HEK293 (cell line): ENCODE measurements around the gene HOXD11.

ENCODE experiments used
- GFI1B ChIP-seq: fragments of 450-650 bp; formaldehyde crosslinking; IDR thresholded peaks from 2 replicates; pipeline ENCODE4 v1.5.1; 2016; ENCODE audit warnings: missing biosample characterization, missing genetic modification characterization
- GLIS2 ChIP-seq: fragments of 450-650 bp; formaldehyde crosslinking; IDR thresholded peaks from 2 replicates; pipeline ENCODE4 v1.5.1; 2016; ENCODE audit warnings: missing biosample characterization, missing genetic modification characterization
- KLF7 ChIP-seq: fragments of 450-650 bp; formaldehyde crosslinking; IDR thresholded peaks from 2 replicates; pipeline ENCODE4 v1.5.1; 2016; ENCODE audit warnings: missing biosample characterization, missing genetic modification characterization, borderline replicate concordance
- PRDM1 ChIP-seq: fragments of 450-650 bp; formaldehyde crosslinking; IDR thresholded peaks from 2 replicates; pipeline ENCODE4; 2016; ENCODE audit warnings: missing biosample characterization, missing genetic modification characterization
- SP2 ChIP-seq: fragments of 450-650 bp; formaldehyde crosslinking; IDR thresholded peaks from 2 replicates; pipeline ENCODE4 v1.5.1; 2016; ENCODE audit warnings: missing biosample characterization, missing genetic modification characterization
- SP7 ChIP-seq: fragments of 450-650 bp; formaldehyde crosslinking; IDR thresholded peaks from 2 replicates; pipeline ENCODE4 v1.5.1; 2016; ENCODE audit warnings: missing biosample characterization, missing genetic modification characterization
- ZBTB17 ChIP-seq: fragments of 450-650 bp; formaldehyde crosslinking; IDR thresholded peaks from 2 replicates; pipeline ENCODE4 v1.5.1; 2016; ENCODE audit warnings: missing biosample characterization, missing genetic modification characterization
- ZNF112 ChIP-seq: fragments of 450-650 bp; formaldehyde crosslinking; IDR thresholded peaks from 2 replicates; pipeline ENCODE4 v1.5.0; 2017; ENCODE audit warnings: missing biosample characterization, missing genetic modification characterization
- ZNF138 ChIP-seq: fragments of 450-650 bp; formaldehyde crosslinking; IDR thresholded peaks from 2 replicates; pipeline ENCODE4 v1.5.1; 2016; ENCODE audit warnings: missing biosample characterization, missing genetic modification characterization, borderline replicate concordance
- ZNF2 ChIP-seq: fragments of 450-650 bp; formaldehyde crosslinking; IDR thresholded peaks from 2 replicates; pipeline ENCODE4 v1.5.1; 2016; ENCODE audit warnings: missing biosample characterization, missing genetic modification characterization
- ZNF350 ChIP-seq: fragments of 450-650 bp; formaldehyde crosslinking; IDR thresholded peaks from 2 replicates; pipeline ENCODE4 v1.5.0; 2017; ENCODE audit warnings: missing biosample characterization, mild to moderate bottlenecking, missing genetic modification characterization
- ZNF391 ChIP-seq: fragments of 450-650 bp; formaldehyde crosslinking; IDR thresholded peaks from 2 replicates; pipeline ENCODE4 v1.5.1; 2016; ENCODE audit warnings: low read depth, missing biosample characterization, missing genetic modification characterization, borderline replicate concordance
- ZNF394 ChIP-seq: fragments of 450-650 bp; formaldehyde crosslinking; IDR thresholded peaks from 2 replicates; pipeline ENCODE4 v1.5.1; 2016; ENCODE audit warnings: missing biosample characterization, missing genetic modification characterization, mild to moderate bottlenecking, moderate library complexity, borderline replicate concordance
- ZNF404 ChIP-seq: fragments of 450-650 bp; formaldehyde crosslinking; IDR thresholded peaks from 2 replicates; pipeline ENCODE4 v1.5.1; 2017; ENCODE audit warnings: missing biosample characterization, missing genetic modification characterization
- ZNF529 ChIP-seq: fragments of 450-650 bp; formaldehyde crosslinking; IDR thresholded peaks from 2 replicates; pipeline ENCODE4 v1.5.1; 2017; ENCODE audit warnings: missing genetic modification characterization, missing biosample characterization; ENCODE audit not compliant: insufficient replicate concordance
- ZNF596 ChIP-seq: fragments of 450-650 bp; IDR thresholded peaks from 2 replicates; pipeline ENCODE4 v1.5.0; 2018; ENCODE audit warnings: missing biosample characterization, mild to moderate bottlenecking, missing genetic modification characterization, moderate library complexity
- ZNF629 ChIP-seq: fragments of 450-650 bp; formaldehyde crosslinking; IDR thresholded peaks from 2 replicates; pipeline ENCODE4 v1.5.1; 2017; ENCODE audit warnings: missing biosample characterization, missing genetic modification characterization
- ZNF747 ChIP-seq: fragments of 450-650 bp; formaldehyde crosslinking; IDR thresholded peaks from 2 replicates; pipeline ENCODE4 v1.5.1; 2016; ENCODE audit warnings: missing biosample characterization, missing genetic modification characterization
- TF ChIP-seq, protein P1 (sequence below): fragments of 450-650 bp; formaldehyde crosslinking; IDR thresholded peaks from 2 replicates; pipeline ENCODE4 v1.5.1; 2016; ENCODE audit warnings: missing biosample characterization, missing genetic modification characterization
- TF ChIP-seq, protein P2 (sequence below): fragments of 450-650 bp; formaldehyde crosslinking; IDR thresholded peaks from 2 replicates; pipeline ENCODE4 v1.5.1; 2017; ENCODE audit warnings: missing biosample characterization, missing genetic modification characterization
- TF ChIP-seq, protein P3 (sequence below): fragments of 450-650 bp; formaldehyde crosslinking; IDR thresholded peaks from 2 replicates; pipeline ENCODE4 v1.5.1; 2016; ENCODE audit warnings: missing biosample characterization, missing genetic modification characterization
- TF ChIP-seq, protein P4 (sequence below): fragments of 450-650 bp; formaldehyde crosslinking; IDR thresholded peaks from 2 replicates; pipeline ENCODE4 v1.5.1; 2017; ENCODE audit warnings: missing biosample characterization, mild to moderate bottlenecking, missing genetic modification characterization, moderate library complexity
- TF ChIP-seq, protein P5 (sequence below): fragments of 450-650 bp; formaldehyde crosslinking; IDR thresholded peaks from 2 replicates; pipeline ENCODE4 v1.5.1; 2016; ENCODE audit warnings: missing biosample characterization, missing genetic modification characterization
- TF ChIP-seq, protein P6 (sequence below): fragments of 450-650 bp; formaldehyde crosslinking; IDR thresholded peaks from 2 replicates; pipeline ENCODE4 v1.5.1; 2017; ENCODE audit warnings: missing biosample characterization, missing genetic modification characterization

The HOXD11 gene

DNA sequence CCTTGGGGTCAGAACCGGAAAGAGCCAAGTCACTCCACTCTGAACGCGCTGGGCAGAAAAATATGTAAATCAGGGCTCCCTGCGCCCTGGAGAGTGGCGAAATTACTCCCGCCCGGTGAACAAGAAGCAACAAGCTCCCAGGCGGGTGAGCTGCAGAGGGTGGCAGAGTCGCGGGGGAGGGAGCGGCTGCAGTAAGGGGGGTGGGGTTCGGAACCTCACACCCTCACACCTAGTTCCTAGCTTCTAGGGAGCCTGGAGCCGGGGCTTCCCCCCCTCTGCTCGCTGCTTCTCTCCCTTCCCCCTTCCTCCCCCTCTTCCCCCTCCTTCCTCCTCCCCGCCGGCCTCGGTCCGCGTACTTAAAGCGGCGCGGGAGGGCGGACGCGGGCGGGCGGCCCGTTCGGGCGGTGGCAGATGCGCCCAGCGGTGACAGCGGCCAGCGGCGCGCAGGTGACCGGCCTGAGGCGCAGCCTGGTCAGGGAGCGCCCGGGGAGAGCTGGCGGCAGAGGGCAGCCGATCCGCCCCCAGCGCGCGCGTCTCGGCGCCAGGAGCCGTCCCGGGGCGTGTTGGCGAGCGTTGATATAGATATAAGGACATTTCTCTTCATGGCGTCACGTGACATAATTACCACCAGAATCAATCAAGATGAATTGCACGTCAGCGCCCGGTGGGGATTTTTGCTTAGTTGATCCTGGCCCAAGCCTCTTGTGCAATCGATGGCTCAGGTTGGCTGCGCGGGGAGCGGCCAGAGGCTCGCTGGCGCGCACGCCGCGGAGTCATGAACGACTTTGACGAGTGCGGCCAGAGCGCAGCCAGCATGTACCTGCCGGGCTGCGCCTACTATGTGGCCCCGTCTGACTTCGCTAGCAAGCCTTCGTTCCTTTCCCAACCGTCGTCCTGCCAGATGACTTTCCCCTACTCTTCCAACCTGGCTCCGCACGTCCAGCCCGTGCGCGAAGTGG, at the start of gene HOXD11 (continued):
- TF ChIP-seq, protein P1, sequence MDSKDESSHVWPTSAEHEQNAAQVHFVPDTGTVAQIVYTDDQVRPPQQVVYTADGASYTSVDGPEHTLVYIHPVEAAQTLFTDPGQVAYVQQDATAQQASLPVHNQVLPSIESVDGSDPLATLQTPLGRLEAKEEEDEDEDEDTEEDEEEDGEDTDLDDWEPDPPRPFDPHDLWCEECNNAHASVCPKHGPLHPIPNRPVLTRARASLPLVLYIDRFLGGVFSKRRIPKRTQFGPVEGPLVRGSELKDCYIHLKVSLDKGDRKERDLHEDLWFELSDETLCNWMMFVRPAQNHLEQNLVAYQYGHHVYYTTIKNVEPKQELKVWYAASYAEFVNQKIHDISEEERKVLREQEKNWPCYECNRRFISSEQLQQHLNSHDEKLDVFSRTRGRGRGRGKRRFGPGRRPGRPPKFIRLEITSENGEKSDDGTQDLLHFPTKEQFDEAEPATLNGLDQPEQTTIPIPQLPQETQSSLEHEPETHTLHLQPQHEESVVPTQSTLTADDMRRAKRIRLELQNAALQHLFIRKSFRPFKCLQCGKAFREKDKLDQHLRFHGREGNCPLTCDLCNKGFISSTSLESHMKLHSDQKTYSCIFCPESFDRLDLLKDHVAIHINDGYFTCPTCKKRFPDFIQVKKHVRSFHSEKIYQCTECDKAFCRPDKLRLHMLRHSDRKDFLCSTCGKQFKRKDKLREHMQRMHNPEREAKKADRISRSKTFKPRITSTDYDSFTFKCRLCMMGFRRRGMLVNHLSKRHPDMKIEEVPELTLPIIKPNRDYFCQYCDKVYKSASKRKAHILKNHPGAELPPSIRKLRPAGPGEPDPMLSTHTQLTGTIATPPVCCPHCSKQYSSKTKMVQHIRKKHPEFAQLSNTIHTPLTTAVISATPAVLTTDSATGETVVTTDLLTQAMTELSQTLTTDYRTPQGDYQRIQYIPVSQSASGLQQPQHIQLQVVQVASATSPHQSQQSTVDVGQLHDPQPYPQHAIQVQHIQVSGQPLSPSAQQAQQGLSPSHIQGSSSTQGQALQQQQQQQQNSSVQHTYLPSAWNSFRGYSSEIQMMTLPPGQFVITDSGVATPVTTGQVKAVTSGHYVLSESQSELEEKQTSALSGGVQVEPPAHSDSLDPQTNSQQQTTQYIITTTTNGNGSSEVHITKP (tag by site-specific recombination) = peak; percentile 87
- TF ChIP-seq PRDM1 (tag by site-specific recombination) (peak; percentile 55), ZNF2 (peak; percentile 18; the same call in 1 of the 2 replicates), ZNF747 (tag by site-specific recombination) (no peak), ZNF112 (no peak), SP2 (peak; percentile 56), ZNF394 (peak; percentile 16), ZBTB17 (peak; percentile 73), ZNF629 (tag by site-specific recombination) (peak; percentile 78), SP7 (peak; percentile 81), ZNF138 (tag by site-specific recombination) (no peak), GLIS2 (tag by site-specific recombination) (peak; percentile 81), ZNF596 (tag by site-specific recombination) (peak; percentile 50; the same call in 1 of the 2 replicates), ZNF391 (tag by site-specific recombination) (peak; percentile 45; the same call in 1 of the 2 replicates), KLF7 (tag by site-specific recombination) (peak; percentile 31; the same call in 1 of the 2 replicates), GFI1B (tag by site-specific recombination) (0 out of 2 replicates have a peak, but pooled peaks have one; percentile 49), ZNF404 (tag by site-specific recombination) (no peak), ZNF529 (tag by site-specific recombination) (no peak), ZNF350 (tag by site-specific recombination) (no peak)
- TF ChIP-seq, protein P2, sequence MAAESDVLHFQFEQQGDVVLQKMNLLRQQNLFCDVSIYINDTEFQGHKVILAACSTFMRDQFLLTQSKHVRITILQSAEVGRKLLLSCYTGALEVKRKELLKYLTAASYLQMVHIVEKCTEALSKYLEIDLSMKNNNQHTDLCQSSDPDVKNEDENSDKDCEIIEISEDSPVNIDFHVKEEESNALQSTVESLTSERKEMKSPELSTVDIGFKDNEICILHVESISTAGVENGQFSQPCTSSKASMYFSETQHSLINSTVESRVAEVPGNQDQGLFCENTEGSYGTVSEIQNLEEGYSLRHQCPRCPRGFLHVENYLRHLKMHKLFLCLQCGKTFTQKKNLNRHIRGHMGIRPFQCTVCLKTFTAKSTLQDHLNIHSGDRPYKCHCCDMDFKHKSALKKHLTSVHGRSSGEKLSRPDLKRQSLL (tag by site-specific recombination) = peak; percentile 97
- TF ChIP-seq, protein P3, sequence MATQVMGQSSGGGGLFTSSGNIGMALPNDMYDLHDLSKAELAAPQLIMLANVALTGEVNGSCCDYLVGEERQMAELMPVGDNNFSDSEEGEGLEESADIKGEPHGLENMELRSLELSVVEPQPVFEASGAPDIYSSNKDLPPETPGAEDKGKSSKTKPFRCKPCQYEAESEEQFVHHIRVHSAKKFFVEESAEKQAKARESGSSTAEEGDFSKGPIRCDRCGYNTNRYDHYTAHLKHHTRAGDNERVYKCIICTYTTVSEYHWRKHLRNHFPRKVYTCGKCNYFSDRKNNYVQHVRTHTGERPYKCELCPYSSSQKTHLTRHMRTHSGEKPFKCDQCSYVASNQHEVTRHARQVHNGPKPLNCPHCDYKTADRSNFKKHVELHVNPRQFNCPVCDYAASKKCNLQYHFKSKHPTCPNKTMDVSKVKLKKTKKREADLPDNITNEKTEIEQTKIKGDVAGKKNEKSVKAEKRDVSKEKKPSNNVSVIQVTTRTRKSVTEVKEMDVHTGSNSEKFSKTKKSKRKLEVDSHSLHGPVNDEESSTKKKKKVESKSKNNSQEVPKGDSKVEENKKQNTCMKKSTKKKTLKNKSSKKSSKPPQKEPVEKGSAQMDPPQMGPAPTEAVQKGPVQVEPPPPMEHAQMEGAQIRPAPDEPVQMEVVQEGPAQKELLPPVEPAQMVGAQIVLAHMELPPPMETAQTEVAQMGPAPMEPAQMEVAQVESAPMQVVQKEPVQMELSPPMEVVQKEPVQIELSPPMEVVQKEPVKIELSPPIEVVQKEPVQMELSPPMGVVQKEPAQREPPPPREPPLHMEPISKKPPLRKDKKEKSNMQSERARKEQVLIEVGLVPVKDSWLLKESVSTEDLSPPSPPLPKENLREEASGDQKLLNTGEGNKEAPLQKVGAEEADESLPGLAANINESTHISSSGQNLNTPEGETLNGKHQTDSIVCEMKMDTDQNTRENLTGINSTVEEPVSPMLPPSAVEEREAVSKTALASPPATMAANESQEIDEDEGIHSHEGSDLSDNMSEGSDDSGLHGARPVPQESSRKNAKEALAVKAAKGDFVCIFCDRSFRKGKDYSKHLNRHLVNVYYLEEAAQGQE (tag by site-specific recombination) = no peak
- TF ChIP-seq, protein P4, sequence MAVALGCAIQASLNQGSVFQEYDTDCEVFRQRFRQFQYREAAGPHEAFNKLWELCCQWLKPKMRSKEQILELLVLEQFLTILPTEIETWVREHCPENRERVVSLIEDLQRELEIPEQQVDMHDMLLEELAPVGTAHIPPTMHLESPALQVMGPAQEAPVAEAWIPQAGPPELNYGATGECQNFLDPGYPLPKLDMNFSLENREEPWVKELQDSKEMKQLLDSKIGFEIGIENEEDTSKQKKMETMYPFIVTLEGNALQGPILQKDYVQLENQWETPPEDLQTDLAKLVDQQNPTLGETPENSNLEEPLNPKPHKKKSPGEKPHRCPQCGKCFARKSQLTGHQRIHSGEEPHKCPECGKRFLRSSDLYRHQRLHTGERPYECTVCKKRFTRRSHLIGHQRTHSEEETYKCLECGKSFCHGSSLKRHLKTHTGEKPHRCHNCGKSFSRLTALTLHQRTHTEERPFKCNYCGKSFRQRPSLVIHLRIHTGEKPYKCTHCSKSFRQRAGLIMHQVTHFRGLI (tag by site-specific recombination) = peak; percentile 56; the same call in 1 of the 2 replicates
- TF ChIP-seq, protein P5, sequence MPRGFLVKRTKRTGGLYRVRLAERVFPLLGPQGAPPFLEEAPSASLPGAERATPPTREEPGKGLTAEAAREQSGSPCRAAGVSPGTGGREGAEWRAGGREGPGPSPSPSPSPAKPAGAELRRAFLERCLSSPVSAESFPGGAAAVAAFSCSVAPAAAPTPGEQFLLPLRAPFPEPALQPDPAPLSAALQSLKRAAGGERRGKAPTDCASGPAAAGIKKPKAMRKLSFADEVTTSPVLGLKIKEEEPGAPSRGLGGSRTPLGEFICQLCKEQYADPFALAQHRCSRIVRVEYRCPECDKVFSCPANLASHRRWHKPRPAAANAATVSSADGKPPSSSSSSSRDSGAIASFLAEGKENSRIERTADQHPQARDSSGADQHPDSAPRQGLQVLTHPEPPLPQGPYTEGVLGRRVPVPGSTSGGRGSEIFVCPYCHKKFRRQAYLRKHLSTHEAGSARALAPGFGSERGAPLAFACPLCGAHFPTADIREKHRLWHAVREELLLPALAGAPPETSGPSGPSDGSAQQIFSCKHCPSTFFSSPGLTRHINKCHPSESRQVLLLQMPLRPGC (tag by site-specific recombination) = peak; percentile 67
- TF ChIP-seq, protein P6, sequence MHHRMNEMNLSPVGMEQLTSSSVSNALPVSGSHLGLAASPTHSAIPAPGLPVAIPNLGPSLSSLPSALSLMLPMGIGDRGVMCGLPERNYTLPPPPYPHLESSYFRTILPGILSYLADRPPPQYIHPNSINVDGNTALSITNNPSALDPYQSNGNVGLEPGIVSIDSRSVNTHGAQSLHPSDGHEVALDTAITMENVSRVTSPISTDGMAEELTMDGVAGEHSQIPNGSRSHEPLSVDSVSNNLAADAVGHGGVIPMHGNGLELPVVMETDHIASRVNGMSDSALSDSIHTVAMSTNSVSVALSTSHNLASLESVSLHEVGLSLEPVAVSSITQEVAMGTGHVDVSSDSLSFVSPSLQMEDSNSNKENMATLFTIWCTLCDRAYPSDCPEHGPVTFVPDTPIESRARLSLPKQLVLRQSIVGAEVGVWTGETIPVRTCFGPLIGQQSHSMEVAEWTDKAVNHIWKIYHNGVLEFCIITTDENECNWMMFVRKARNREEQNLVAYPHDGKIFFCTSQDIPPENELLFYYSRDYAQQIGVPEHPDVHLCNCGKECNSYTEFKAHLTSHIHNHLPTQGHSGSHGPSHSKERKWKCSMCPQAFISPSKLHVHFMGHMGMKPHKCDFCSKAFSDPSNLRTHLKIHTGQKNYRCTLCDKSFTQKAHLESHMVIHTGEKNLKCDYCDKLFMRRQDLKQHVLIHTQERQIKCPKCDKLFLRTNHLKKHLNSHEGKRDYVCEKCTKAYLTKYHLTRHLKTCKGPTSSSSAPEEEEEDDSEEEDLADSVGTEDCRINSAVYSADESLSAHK = peak; percentile 76
